A549 (cell line): ENCODE results near the gene SSPN. TPM values are rescaled to one million over a fixed set of nuclear protein-coding genes. Genes with fewer than 3 reads are reported as not detected.
A peak's percentile ranks its signal among the peaks of the same experiment; 100 is the strongest.
"Not testable (repeated sequence)": the region's sequence is repeated elsewhere in the genome, so short reads cannot be mapped to it uniquely, and the experiment has no call there.

Source experiments
- ATAC-seq, 2 experiments: fragments of 200-7000 bp in 1 of 2; fragments of >200 bp in 1 of 2; cut with Nextera tagmentation in 1 of 2; cut with Tn5 transposase in 1 of 2; 3 replicates each; pipeline versions ENCODE4 v1.8.0 to v1.9.1; 2018 to 2020; ENCODE audit warnings: mild to moderate bottlenecking in 1 of 2, moderate library complexity in 1 of 2
- CTCF ChIA-PET: fragments of 300-600 bp; sonication (Branson Sonifier 250); formaldehyde crosslinking; extraction: SDS; loops from one replicate; lab custom pipeline; 2021; ENCODE audit warnings: antibody characterized with exemption, inconsistent platforms; lab: Yijun Ruan, JAX
- POLR2A ChIA-PET: fragments of 350-600 bp; formaldehyde crosslinking; extraction: SDS; loops from one replicate; lab custom pipeline; 2021; ENCODE audit warnings: antibody characterized with exemption, inconsistent platforms; lab: Yijun Ruan, JAX
- DNase-seq, 2 experiments: peaks; one replicate each; pipeline versions ENCODE4 v3.0.0 to v3.0.0-alpha.2; 2011 to 2016; ENCODE audit warnings: low read depth in 1 of 2, low spot score in 1 of 2
- FAIRE-seq: peaks from 2 replicates; lab custom pipeline; 2011; peaks lifted over from hg19 to GRCh38; lab: Jason Lieb, UNC
- H3K27ac ChIP-seq, 2 experiments: fragments of >200 bp; sonication (Bioruptor Twin); formaldehyde crosslinking; 3 replicates each; pipeline ENCODE4 v1.5.1; 2016 to 2017
- H3K4me1 ChIP-seq: fragments of >200 bp; sonication (Bioruptor Twin); formaldehyde crosslinking; 3 replicates; pipeline ENCODE4 v1.6.1; 2016
- H3K4me2 ChIP-seq: fragments of >200 bp; sonication (Bioruptor Twin); formaldehyde crosslinking; 3 replicates; pipeline ENCODE4 v1.6.1; 2016
- H3K4me3 ChIP-seq: fragments of >200 bp; sonication (Bioruptor Twin); formaldehyde crosslinking; 3 replicates; pipeline ENCODE4 v1.5.1; 2016
- H3K9me3 ChIP-seq: fragments of >200 bp; sonication (Bioruptor Twin); formaldehyde crosslinking; 3 replicates; pipeline ENCODE4 v1.6.1; 2016
- CEBPB ChIP-seq, 2 experiments: fragments of >200 bp in 1 of 2; sonication (Bioruptor Twin) in 1 of 2; formaldehyde crosslinking in 1 of 2; IDR thresholded peaks; 2 replicates each; pipeline ENCODE4 v1.6.1; 2012 to 2016
- EHF ChIP-seq: fragments of 250-450 bp; sonication (Bioruptor Pico); IDR thresholded peaks from 2 replicates; pipeline ENCODE4 v1.5.0; 2020; ENCODE audit warnings: mild to moderate bottlenecking
- EHMT2 ChIP-seq: fragments of 200-600 bp; sonication (generic); IDR thresholded peaks from 2 replicates; pipeline ENCODE4 v1.6.1; 2016; ENCODE audit warnings: antibody characterized with exemption, low read depth, mild to moderate bottlenecking, moderate library complexity
- HDAC2 ChIP-seq: fragments of 200-600 bp; sonication (generic); IDR thresholded peaks from 2 replicates; pipeline ENCODE4 v1.6.1; 2016
- HOXB13 ChIP-seq: fragments of 250-450 bp; sonication (Bioruptor Pico); IDR thresholded peaks from 2 replicates; pipeline ENCODE4 v1.5.0; 2020; ENCODE audit warnings: low read depth, mild to moderate bottlenecking, moderate library complexity
- KDM5A ChIP-seq: fragments of 200-600 bp; sonication (generic); IDR thresholded peaks from 2 replicates; pipeline ENCODE4 v1.6.1; 2016; ENCODE audit warnings: antibody characterized with exemption, mild to moderate bottlenecking
- MAZ ChIP-seq: fragments of 150-350 bp; IDR thresholded peaks from 2 replicates; pipeline ENCODE4 v1.6.1; 2014; ENCODE audit warnings: antibody characterized with exemption, low read depth, low read length, borderline replicate concordance
- MYC ChIP-seq: IDR thresholded peaks from 2 replicates; pipeline ENCODE4 v1.6.1; 2012; ENCODE audit warnings: mild to moderate bottlenecking, inconsistent platforms, low read length, improper control_type of control experiment, borderline replicate concordance
- NFE2L2 ChIP-seq: fragments of 150-350 bp; conservative IDR thresholded peaks from 2 replicates; pipeline ENCODE4 v1.6.1; 2014; ENCODE audit warnings: low read length
- NR3C1 ChIP-seq: fragments of >200 bp; sonication (Bioruptor Twin); formaldehyde crosslinking; IDR thresholded peaks from 3 replicates; pipeline ENCODE4 v1.6.1; 2017
- PHF8 ChIP-seq: fragments of 200-600 bp; sonication (generic); IDR thresholded peaks from 2 replicates; pipeline ENCODE4 v1.6.1; 2016; ENCODE audit warnings: low read depth, mild to moderate bottlenecking, antibody characterized with exemption, moderate library complexity, borderline replicate concordance
- POLR2AphosphoS2 ChIP-seq: conservative IDR thresholded peaks from 2 replicates; pipeline ENCODE4 v1.6.1; 2012; ENCODE audit warnings: low read length, improper control_type of control experiment, inconsistent platforms
- RCOR1 ChIP-seq: fragments of 150-350 bp; IDR thresholded peaks from 2 replicates; pipeline ENCODE4 v1.6.1; 2014; ENCODE audit warnings: antibody characterized with exemption, low read length, low read depth
- RFX5 ChIP-seq: fragments of 450-650 bp; IDR thresholded peaks from 2 replicates; pipeline ENCODE4 v1.7.1; 2014; ENCODE audit warnings: antibody characterized with exemption, mild to moderate bottlenecking, moderate library complexity
- RNF2 ChIP-seq: fragments of 200-600 bp; sonication (generic); IDR thresholded peaks from 2 replicates; pipeline ENCODE4 v1.6.1; 2016; ENCODE audit warnings: low read depth, mild to moderate bottlenecking, antibody characterized with exemption, moderate library complexity, borderline replicate concordance
- SREBF2 ChIP-seq: fragments of 450-650 bp; IDR thresholded peaks from 2 replicates; pipeline ENCODE4 v1.6.1; 2014; ENCODE audit warnings: mild to moderate bottlenecking, moderate library complexity
- TFCP2L1 ChIP-seq: fragments of 250-450 bp; sonication (Bioruptor Pico); IDR thresholded peaks from 2 replicates; pipeline ENCODE4 v1.5.0; 2021; ENCODE audit warnings: mild to moderate bottlenecking
- TP53 ChIP-seq: fragments of 250-450 bp; sonication (Bioruptor Pico); IDR thresholded peaks from 2 replicates; pipeline ENCODE4 v1.5.0; 2021; ENCODE audit warnings: mild to moderate bottlenecking, moderate library complexity
- ZNF302 ChIP-seq: fragments of 250-450 bp; sonication (Bioruptor Pico); IDR thresholded peaks from 2 replicates; pipeline ENCODE4 v1.9.0; 2021; ENCODE audit warnings: inconsistent platforms, mild to moderate bottlenecking, moderate library complexity
- ZSCAN20 ChIP-seq: fragments of 250-450 bp; sonication (Bioruptor Pico); IDR thresholded peaks from 2 replicates; pipeline ENCODE4 v1.8.0; 2022; ENCODE audit warnings: mild to moderate bottlenecking, moderate library complexity
- WGBS: methylation state at CpG from one replicate; pipeline ENCODE4 v1.1.6; 2017; ENCODE audit errors: missing lambda C conversion rate; 5-methylcytosine and 5-hydroxymethylcytosine counted together
- polyA plus RNA-seq, 4 experiments: library from polyadenylated mRNA; depleted of rRNA in 3 of 4; stranded (reverse); fragments of >200 nt; fragmentation: RNase III in 1 of 4; extraction: RNeasy Plus Mini Kit Qiagen cat#74134 plus additional on column Dnase treatment in 1 of 4; gene quantifications; 2 replicates in 3 of 4; 3 replicates in 1 of 4; pipeline ENCODE4 v1.2.3, GENCODE V29; 2011 to 2017
- TF ChIP-seq, protein P1 (sequence below): fragments of 450-650 bp; IDR thresholded peaks from 2 replicates; pipeline ENCODE4 v1.6.1; 2014; ENCODE audit warnings: antibody characterized with exemption
- TF ChIP-seq, protein P2 (sequence below): fragments of 150-350 bp; IDR thresholded peaks from 2 replicates; pipeline ENCODE4 v1.6.1; 2014; ENCODE audit warnings: low read depth, mild to moderate bottlenecking, low read length
- TF ChIP-seq, protein P3 (sequence below): IDR thresholded peaks from 2 replicates; pipeline ENCODE4 v1.6.1; 2012
- TF ChIP-seq, protein P4 (sequence below): fragments of >200 bp; sonication (Bioruptor Twin); formaldehyde crosslinking; IDR thresholded peaks from 2 replicates; pipeline ENCODE4 v1.6.1; 2016

Gene SSPN
- polyA plus RNA-seq, 2 of the 4 experiments (the other 2 are of a cell fraction), result 0.85 to 2.6 TPM

DNA sequence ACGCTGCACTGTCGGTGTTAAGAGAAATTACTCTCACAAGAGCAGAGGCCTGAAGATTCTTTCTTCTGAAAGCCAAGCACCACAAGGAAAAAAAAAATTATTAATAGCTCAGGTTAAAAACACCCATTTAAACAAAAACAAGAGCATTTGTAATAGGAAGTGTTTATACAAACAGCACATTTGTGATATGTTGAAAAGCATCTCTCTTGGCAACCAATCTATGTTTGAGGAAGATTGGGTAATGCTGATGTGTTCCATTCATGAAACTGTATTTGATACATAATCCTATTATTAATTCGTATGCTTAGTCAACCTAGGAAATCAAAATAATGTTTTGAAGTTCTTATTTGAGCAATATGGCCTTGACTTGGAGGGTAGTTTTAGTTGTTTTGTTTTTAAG, 36.5 kb downstream of the SSPN start:
- H3K4me1 ChIP-seq, result no peaks in the 10 kb centered on the region; the same call in 2 of the 3 replicates
- no peak overlapping the region for H3K4me2 ChIP-seq
- FAIRE-seq, result no peak
- CTCF ChIA-PET, result no interaction called here
- no peak for TF ChIP-seq RNF2
- no peak for TF ChIP-seq TFCP2L1 (CRISPR knock-in tag)
- no peak for TF ChIP-seq ZSCAN20
- TF ChIP-seq HOXB13 (CRISPR knock-in tag), result no peak
- no peak for TF ChIP-seq EHF (CRISPR knock-in tag)
- TF ChIP-seq NFE2L2, result no peak
- TF ChIP-seq ZNF302 (CRISPR knock-in tag), result no peak
- TF ChIP-seq, protein P1, sequence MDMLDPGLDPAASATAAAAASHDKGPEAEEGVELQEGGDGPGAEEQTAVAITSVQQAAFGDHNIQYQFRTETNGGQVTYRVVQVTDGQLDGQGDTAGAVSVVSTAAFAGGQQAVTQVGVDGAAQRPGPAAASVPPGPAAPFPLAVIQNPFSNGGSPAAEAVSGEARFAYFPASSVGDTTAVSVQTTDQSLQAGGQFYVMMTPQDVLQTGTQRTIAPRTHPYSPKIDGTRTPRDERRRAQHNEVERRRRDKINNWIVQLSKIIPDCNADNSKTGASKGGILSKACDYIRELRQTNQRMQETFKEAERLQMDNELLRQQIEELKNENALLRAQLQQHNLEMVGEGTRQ, result no peak
- no peak for TF ChIP-seq NR3C1
- 75% methylated on average over 3 of the region's 3 CpGs for WGBS
- H3K27ac ChIP-seq, result no peak overlapping the region
- H3K9me3 ChIP-seq, result no peaks in the 10 kb centered on the region
- DNase-seq, result no peak
- no peak for ATAC-seq
- POLR2A ChIA-PET, result no interaction called here
- no peak overlapping the region for H3K4me3 ChIP-seq

DNA sequence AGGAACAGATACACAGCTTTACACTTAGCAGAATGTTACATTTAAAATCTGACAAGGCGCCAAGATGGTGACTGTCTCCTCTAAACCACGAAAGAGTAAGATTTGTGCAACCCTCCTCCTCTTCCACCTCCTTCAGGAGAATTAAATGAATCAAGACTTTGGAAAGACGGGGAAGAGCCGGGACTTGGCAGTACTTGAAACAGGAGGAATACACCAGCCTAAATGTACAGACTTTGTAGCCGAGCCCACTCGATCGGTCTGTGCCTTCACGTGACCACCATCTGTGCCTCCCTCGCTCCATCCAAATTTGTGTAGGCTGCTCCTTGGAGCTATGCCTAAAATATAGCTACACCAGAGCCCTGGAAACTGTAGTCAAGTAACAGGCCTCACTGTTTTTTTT, 38.3 kb downstream of the SSPN start:
- ATAC-seq, result no peak
- ChIA-PET POLR2A (no interaction called here), CTCF (no interaction called here)
- WGBS, result 90% methylated on average over 9 of the region's 9 CpGs
- no peak for FAIRE-seq
- TF ChIP-seq HDAC2 (no peak), POLR2AphosphoS2 (no peak), CEBPB (IDR thresholded peaks at IDR 0.05) (no peak), TFCP2L1 (CRISPR knock-in tag) (no peak), EHMT2 (no peak), SREBF2 (no peak)
- TF ChIP-seq, protein P2, sequence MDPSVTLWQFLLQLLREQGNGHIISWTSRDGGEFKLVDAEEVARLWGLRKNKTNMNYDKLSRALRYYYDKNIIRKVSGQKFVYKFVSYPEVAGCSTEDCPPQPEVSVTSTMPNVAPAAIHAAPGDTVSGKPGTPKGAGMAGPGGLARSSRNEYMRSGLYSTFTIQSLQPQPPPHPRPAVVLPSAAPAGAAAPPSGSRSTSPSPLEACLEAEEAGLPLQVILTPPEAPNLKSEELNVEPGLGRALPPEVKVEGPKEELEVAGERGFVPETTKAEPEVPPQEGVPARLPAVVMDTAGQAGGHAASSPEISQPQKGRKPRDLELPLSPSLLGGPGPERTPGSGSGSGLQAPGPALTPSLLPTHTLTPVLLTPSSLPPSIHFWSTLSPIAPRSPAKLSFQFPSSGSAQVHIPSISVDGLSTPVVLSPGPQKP, result no peak
- TF ChIP-seq, protein P3, sequence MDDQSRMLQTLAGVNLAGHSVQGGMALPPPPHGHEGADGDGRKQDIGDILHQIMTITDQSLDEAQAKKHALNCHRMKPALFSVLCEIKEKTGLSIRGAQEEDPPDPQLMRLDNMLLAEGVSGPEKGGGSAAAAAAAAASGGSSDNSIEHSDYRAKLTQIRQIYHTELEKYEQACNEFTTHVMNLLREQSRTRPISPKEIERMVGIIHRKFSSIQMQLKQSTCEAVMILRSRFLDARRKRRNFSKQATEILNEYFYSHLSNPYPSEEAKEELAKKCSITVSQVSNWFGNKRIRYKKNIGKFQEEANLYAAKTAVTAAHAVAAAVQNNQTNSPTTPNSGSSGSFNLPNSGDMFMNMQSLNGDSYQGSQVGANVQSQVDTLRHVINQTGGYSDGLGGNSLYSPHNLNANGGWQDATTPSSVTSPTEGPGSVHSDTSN, result no peak
- Histone ChIP-seq H3K27ac (no peak overlapping the region), H3K4me2 (no peak overlapping the region), H3K4me1 (peaks cover 1% of the 10 kb centered on the region; the same call in 1 of the 3 replicates), H3K4me3 (no peak overlapping the region), H3K9me3 (no peaks in the 10 kb centered on the region)
- no peak for DNase-seq

DNA sequence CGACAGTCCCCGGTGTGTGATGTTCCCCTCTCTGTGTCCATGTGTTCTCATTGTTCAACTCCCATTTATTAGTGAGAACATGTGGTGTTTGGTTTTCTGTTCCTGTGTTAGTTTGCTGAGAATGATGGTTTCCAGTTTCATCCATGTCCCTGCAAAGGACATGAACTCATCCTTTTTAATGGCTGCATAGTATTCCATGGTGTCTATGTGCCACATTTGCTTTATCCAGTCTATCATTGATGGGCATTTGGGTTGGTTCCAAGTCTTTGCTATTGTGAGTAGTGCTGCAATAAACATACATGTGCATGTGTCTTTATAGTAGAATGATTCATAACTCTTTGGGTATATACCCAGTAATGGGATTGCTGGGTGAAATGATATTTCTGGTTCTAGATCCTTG, 40.1 kb downstream of the SSPN start:
- H3K27ac ChIP-seq, CTCF ChIA-PET, POLR2A ChIA-PET, H3K9me3 ChIP-seq, H3K4me2 ChIP-seq, DNase-seq, ATAC-seq, H3K4me3 ChIP-seq, FAIRE-seq: not testable (repeated sequence)
- H3K4me1 ChIP-seq, result peaks cover 19% of the 10 kb centered on the region
- WGBS, result 94% methylated on average over 2 of the region's 2 CpGs

DNA sequence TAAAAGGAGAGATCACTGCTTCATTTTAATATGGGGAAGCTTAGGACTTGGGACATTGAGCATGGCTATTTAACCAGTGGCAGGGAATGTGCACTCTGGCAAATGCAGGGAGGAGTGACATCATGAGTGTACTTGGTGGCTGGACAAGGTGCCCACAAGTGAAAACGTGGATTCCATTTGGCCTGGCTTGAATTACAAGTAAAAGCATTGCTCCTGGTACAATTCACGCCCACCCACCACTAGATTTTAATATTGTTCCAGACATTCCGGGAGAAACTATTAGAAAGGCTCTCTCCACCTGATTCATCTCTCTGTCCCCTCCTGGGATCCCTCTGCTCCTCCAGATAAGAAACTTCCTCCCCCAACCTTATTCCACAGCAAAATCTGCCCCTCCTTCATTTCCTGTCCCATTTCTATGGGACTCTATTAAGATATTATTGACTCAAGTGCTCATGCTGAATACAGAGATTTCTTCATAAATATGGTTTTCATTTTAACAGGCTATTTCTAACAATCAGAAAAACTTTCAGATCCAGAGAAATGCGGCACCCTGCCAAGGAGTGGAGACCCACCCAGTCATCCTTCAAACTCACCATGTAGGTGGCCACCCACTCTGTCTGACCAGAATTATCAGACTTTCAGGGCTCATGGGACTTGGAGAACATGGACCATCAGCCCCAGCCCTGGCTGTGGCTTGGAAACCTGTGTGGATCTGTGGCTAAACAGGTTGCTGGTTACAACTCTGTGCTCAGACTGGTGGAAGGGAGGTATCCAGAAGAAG, 43.2 kb downstream of the SSPN start:
- POLR2A ChIA-PET, result interaction anchor here (1.0 to 1.3 kb wide), 3 partner anchors 36 to 116 kb away, joined by 5 to 6 read pairs (median 5); partner anchors contain the start of gene BHLHE41
- Histone ChIP-seq H3K9me3 (no peaks in the 10 kb centered on the region), H3K4me1 (peaks cover 19% of the 10 kb centered on the region), H3K4me2 (peak overlapping the region; percentile 50; the same call in 2 of the 3 replicates)
- WGBS, result 65% methylated on average over 4 of the region's 4 CpGs
- no peak for TF ChIP-seq MYC
- no peak for TF ChIP-seq TP53 (CRISPR knock-in tag)
- no peak for TF ChIP-seq KDM5A
- TF ChIP-seq, protein P4, sequence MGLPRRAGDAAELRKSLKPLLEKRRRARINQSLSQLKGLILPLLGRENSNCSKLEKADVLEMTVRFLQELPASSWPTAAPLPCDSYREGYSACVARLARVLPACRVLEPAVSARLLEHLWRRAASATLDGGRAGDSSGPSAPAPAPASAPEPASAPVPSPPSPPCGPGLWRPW, result no peak
- TF ChIP-seq RFX5, result no peak
- no peak for TF ChIP-seq NR3C1
- TF ChIP-seq MAZ, result no peak
- no peak for TF ChIP-seq ZNF302 (CRISPR knock-in tag)
- no peak for TF ChIP-seq SREBF2
- no peak for TF ChIP-seq ZSCAN20
- no peak for TF ChIP-seq PHF8
- no peak for TF ChIP-seq RCOR1
- TF ChIP-seq, all 56 proteins: peak for 0
- no peak for FAIRE-seq
- DNase-seq, result no peak
- H3K4me3 ChIP-seq, result no peak overlapping the region
- ATAC-seq, result peak in 1 of 2 experiments; percentile 43; a peak in 3 of 6 replicates
- peak overlapping the region; percentile 54 to 66; a peak in 5 of 6 replicates for H3K27ac ChIP-seq
- CTCF ChIA-PET, result interaction anchor here (0.7 to 1.0 kb wide), 2 partner anchors 463 to 763 kb away, joined by 3 read pairs; no protein-coding TSS in a partner anchor
